Upper lobe of left lung (tissue), 4 donors: ENCODE measurements around the gene TMC6.

Source experiments
- CTCF ChIP-seq, 6 experiments: fragments of 450-650 bp in 4 of 6; fragments of 200-600 bp in 2 of 6; sonication (generic) in 2 of 6; IDR thresholded peaks; one replicate each; pipeline ENCODE4 v1.5.1; 2016 to 2019; ENCODE audit warnings: antibody characterized with exemption in 6 of 6
- EP300 ChIP-seq, 4 donors: sonication (generic); formaldehyde crosslinking; IDR thresholded peaks; one replicate each; pipeline ENCODE4 v1.5.1; 2017; ENCODE audit warnings: antibody characterized with exemption in 4 of 4, control low read depth in 2 of 4
- POLR2A ChIP-seq, 4 donors: fragments of 450-650 bp; IDR thresholded peaks; one replicate each; pipeline ENCODE4 v1.5.1; 2016 to 2017; ENCODE audit warnings: antibody characterized with exemption in 4 of 4, mild to moderate bottlenecking in 2 of 4
- POLR2AphosphoS5 ChIP-seq, 2 donors: sonication (generic); formaldehyde crosslinking; IDR thresholded peaks; one replicate each; pipeline ENCODE4 v1.5.1; 2017; ENCODE audit warnings: antibody characterized with exemption in 2 of 2

GRCh38 chr17:78159575-78160158 is 31.1 kb upstream of the TMC6 start:
- no peak for TF ChIP-seq CTCF (IDR thresholded peaks at IDR 0.05)
- no peak for TF ChIP-seq POLR2A (IDR thresholded peaks at IDR 0.05)
- no peak for TF ChIP-seq POLR2AphosphoS5 (IDR thresholded peaks at IDR 0.05)
- no peak for TF ChIP-seq EP300 (IDR thresholded peaks at IDR 0.05)
